COLO668 (cell line): ENCODE results near the gene NFYB.
"Not testable (repeated sequence)": the region's sequence is repeated elsewhere in the genome, so short reads cannot be mapped to it uniquely, and the experiment has no call there.

ENCODE experiments used
- DNase-seq: peaks from one replicate; lab custom pipeline; 2025; ENCODE audit not compliant: unreplicated experiment; lab: John Stamatoyannopoulos, UW

Gene NFYB

DNA sequence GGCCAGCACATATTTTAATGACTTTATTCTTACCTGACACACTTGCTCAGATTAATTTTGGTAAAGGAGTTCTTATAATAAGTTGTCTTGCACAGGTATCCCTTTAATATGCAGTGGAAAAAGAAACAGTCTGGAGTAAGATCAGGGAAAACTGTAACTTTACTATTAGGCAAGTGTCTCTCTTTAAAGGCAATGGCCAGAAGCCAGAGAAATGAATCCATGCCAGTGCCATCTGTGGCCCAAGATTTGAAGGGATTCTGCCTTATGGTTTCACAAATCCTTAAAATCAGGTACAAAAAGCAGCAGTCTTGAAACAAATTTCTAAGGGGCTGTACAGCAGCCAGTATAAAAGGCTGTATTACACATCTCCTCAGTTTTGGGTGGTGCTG lies 22.4 kb downstream of the NFYB start:
- no peak for DNase-seq

DNA sequence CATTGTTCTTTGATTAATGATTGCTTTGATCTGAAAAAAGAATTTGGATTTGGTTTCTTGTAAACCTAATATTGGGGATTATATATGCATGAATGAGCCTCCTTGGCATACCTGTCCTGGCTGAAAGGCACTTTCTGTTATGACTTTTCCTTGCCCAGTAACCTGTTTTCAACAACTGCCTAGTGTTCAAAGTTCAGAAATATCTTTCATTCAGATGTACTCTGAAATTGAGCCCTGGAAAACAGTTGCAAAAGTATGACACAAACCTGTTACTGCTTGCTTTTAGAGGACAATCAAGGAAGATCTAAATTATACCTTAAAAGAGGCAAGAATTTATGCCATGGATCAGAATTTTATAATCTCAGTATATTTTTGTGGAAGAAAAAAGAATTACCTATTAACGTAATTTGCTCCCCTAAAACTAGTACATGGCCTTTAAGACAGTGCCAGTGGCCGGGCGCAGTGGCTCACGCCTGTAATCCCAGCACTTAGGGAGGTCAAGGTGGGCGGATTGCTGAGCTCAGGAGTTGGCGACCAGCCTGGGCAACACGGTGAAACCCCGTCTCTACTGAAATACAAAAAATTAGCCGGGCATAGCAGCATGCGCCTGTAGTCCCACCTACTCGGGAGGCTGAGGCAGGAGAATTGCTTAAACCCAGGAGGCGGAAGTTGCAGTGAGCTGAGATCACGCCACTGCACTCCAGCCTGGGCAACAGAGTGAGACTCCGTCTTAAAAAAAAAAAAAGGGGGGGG lies 23.0 kb downstream of the NFYB start:
- not testable (repeated sequence) for DNase-seq

DNA sequence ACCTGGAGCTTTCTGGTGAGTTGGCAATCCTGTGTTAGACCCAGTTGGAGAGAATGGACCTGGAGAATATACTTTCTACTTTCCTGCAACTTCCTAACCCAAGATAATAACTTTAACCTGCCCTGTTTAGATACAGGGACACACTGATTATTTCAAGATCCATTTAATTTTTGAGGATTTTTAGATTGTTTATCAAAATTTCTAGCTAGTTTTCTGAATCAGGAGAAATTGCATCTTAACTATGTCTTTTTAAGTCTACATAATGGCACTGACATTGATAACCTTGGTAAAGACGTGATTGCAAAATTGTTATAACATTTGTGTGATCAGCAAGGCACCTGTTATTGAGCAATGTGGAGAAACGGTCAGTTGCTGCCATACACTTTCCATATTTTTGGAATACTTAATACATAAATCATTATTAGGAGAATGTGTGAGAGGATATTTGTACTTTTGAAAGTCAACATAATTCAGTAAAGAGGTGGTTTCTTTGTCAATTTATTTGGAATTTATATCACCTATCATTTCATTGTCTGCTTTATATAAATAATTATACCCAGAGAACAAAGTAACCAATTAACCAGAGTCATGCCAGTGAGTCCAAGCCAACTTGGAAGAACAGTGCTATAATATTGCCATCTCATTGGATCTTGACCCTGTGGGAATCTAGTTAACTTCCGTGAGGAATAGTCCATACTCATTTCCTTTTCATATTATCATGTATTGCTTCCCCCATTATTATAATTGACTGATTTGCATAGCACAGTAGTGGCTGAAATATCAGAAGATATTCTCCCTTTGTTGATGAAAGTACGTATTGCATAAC lies 28.4 kb downstream of the NFYB start:
- DNase-seq: no peak

DNA sequence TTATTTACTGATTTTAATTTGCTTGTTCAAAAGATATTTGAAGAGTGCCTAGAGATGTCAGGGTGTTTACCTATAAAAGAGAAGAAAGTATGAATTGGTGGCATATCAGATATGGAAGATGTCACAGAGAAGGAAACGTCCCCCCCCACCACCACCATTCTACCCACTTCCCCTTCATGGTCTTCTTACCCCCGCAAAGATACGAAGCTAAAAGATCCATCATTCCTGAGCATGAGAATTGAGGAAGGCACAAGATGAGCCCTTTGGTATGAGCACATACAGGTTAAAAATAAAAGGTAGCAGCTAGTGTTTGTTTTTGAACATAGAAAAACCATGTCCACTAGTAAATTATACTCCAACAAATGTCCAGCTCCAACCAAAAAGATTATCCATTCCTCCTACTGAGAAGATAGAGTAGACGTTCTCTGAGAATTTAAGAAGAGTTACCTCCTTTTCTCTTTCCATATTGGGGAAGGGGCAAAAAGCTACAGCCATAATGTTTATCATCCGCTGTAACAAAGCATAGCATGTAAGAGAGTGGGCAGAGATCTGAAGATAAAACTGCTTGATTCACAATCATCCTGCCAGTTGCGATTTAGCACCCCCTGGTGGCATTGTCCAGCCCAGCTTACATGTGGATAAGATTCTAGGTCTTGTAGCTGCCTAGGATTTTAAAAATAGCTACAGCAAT lies 29.1 kb downstream of the NFYB start:
- DNase-seq: peak; percentile 86

DNA sequence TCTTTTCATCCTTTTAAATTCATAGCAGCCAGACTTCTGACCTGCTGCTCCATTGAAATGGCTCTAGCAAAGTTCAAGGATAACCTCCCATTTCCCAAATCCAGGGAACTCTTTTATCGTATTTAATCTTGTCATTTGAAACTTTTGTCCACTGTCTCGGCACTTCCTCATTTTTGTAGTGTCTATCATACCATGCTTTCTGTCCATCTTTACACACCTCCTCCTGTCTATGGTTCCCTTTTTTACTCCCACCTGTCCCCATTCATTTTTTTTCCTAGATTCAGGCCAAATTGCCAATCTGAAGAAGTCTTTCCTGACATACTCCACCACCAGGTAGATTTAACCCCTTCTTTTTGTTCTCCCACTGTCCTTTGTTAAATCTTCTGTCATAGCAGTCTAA lies 31.0 kb downstream of the NFYB start:
- DNase-seq: no peak

DNA sequence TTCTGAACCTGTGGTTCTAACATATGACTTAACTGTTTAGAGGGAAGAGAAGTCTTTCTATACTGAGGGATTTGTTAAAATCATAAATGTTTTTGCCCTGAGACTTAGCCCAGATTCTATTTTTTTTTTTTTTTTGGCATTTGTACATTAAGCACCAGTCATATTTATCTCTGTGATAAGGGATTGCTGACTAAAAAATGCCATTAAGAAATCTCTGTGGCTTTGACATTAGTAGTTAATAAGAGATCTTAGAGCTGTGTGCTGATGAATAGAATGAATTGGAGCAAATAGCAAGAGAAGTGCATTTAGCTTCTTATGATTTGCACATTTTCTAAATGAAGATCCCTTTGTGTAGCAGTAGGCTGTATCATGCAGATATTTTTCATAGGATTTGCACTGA lies 32.5 kb downstream of the NFYB start:
- no peak for DNase-seq

DNA sequence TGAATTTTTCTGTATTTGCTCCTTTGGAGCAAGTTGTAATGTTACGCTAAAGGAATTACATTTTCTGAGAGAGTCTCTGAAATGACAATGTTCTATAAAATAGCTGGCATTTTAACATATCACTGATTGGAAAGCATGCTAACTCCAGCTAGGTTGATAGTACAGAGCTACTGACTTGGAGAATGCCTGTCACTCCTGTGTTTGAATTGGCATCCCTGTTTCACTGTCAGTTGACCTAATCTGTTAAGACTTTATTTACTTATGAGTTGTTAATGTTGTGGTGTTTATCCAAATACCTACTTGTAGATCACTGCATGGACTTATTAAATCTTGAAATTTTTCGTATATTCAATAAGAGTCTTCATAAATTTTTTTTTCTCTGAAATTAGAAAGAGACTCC lies 40.1 kb downstream of the NFYB start:
- no peak for DNase-seq

DNA sequence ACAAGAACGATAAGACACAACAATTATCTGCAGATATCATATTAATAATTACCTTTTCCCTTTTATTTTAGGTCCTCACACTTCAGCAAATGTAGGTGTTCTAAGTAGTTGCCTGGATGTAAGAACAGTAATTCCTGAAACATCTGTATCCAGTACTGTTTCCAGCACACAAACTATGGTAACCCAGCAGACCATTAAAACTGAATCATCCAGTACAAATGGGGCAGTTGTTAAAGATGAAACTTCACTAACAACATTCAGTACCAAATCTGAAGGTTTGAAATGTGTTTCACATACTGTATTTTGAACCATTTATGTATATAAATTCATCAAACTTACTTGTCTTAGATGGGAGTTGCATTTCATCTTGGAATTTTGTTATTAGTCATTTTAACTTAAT lies 42.7 kb downstream of the NFYB start:
- DNase-seq: no peak

DNA sequence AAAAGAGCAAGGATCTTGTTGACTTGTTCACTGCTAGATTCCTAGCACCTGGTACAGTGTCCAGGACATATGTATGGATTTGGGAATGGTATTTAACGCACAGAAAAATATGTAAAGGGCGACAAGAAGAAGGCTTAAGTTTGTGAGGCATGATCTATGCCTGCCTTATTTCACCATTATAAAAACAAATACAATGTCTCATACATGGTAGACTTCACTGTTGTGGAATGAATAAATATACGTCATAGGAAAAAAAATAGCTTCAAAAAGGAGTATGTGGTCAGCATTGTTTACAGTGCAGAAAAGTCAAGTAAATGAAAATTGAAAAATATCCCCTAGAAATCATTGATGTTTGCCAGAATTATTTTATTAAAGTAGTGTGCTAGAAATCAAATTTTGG lies 43.7 kb downstream of the NFYB start:
- DNase-seq: no peak

DNA sequence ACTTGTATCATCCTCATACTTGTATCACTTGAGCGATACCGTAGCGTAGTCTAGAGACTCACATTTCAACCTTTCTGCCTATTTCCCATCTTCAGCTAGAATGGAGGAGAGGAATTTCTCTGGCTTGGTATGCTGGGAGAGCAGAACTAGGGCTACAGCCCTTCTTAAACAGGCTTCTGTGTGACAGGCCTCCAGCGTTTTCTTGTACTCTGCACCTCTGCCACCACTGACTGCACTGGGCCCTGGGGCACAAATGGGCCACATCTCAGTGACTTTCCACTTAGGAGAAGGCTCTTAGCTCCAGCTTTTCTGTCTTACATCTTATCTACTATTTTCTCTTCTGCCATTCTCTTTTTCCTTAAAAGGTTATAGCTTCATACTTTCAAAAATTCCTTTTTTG lies 46.9 kb downstream of the NFYB start:
- DNase-seq: no peak

DNA sequence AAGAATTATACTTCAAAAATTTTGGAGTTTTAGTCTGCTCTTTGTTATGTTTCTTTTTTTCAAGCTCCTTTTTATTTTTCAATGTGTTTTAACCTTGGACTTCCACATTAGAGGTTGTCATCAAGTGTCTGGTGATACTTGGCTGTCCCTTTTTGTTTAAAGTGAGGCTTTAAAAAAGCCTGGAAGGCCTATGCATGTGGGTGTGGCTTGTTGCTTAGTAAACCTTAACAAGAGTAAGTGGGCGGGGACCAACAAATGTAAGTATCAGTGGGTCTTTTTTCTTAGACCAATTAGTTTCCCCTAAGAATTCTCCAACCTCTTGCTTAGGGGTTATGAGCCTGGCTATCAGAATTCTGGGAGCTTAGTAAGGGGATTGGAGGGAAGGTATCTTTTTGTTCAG lies 47.3 kb downstream of the NFYB start:
- DNase-seq: no peak

DNA sequence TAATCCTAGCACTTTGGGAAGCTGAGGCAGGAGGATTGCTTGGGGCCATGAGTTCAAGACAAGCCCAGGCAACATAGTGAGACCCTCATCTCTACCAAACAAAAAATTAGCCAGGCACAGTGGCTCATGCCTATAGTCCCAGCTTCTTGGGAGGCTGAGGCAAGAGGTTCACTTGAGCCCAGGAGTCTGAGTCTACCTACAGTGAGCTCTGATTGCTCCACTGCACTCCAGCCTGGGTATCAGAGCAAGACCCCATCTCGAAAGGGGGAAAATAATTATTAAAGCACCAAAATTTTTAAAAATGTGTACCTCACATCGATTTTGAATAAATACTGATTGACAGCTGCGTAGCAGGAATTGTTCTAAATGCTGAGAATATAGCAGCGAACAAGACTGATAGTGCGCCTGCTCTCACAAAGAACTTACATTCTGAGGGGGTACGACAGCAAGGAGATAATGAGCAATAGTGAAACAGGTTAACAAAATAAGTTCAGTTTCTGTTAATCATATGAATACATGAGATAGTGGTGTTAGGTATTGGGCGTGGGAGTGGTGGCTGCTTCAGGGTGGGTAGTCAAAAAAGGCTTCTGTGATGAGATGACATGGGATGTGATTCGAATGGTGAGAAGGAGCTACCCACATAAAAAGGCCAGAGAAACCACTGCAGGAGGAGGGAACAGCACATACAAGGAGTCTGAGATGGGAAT lies 54.1 kb downstream of the NFYB start:
- no peak for DNase-seq

DNA sequence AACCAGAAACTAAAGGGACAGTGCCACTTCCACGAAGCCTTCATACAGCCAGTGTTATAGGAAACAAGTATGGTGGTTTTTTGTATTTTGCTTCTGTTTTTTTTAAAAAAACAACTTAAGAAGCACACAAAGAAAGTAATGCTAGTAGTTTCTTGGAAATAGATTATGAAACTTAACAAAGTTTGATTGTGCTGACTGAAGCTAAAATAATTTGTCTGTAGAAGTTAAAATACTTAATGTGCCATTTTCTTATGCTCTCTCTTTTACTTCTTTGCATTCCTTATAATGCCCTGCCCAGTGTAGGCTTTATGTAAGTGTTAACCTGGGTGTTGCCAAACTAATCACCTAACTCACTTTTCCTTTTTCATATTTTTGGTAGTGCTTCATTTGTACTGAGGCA lies 57.2 kb downstream of the NFYB start:
- no peak for DNase-seq

DNA sequence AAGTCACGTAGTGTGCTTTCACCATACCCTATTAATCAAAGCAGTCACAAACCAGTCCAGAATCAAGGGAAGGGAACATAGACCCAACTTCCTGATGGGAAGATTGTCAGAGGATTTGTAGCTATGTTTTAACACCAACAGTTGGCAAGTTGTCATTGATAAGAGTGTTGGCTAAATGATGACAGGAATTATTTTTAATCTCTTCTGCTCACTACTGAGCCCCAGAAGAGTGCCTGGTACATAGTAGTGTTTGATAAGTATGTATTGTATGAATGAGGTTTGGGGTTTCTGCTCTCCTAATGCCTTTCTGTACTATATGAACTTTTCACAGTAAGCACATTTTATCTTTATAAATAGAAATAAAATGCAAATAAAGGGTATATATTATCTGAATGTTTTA lies 59.0 kb downstream of the NFYB start:
- no peak for DNase-seq

DNA sequence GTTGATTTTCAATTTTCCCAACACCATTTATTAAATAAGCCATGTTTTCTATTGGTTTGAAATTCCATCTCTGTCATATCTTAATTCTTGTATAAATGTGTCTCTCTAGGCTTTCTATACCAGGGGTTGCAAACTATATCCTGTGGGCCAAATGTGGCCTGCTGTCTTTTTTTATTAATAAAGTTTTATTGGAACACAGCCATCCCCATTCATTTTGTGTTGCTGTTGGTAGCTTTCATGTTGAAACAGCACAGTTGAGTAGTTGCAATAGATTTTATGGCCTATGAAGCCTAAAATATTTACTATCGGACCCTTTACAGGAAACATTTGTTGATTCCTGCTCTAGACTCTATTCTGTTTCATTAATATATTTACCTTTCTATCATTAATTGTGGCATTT lies 64.3 kb downstream of the NFYB start:
- no peak for DNase-seq

DNA sequence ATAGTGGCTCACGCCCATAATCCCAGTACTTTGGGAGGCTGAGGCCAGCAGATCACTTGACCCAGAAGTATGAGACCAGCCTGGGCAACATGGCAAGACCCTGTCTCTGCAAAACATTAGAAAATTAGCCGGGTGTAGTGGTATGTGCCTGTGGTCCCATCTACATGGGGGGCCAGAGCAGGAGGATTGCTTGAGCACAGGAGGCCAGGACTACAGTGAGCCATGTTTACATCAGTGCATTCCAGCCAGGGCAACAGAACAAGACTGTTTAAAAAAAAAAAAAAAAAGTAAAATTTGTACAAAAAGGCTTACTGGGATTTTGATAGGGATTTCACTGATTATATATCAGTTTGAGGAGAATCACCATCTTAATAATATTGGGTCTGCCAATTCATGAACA lies 65.9 kb downstream of the NFYB start:
- no peak for DNase-seq
